Endothelial cell of umbilical vein (primary cell): ENCODE data around the gene TOX2. TPM values are rescaled to one million over a fixed set of nuclear protein-coding genes. Genes with fewer than 3 reads are reported as not detected.

Experiments used
- BruUV-seq: library from RNA; stranded (reverse); fragments of 400-500 nt; replicated peaks from 2 replicates; lab custom pipeline; 2021; lab: Mats Ljungman, UMichigan
- CTCF ChIA-PET: fragments of 300-600, 350-600 bp; sonication (Branson Sonifier 250); formaldehyde crosslinking; loops from one replicate; lab custom pipeline; 2021; ENCODE audit warnings: antibody characterized with exemption, inconsistent platforms; lab: Charles Lee
- POLR2A ChIA-PET: fragments of 300-600, 350-600 bp; sonication (Branson Sonifier 250); formaldehyde crosslinking; loops from one replicate; lab custom pipeline; 2021; ENCODE audit warnings: antibody characterized with exemption, inconsistent platforms; lab: Charles Lee
- DNase-seq: peaks from one replicate; pipeline ENCODE4 v3.0.0-alpha.2; 2011; ENCODE audit warnings: low read depth, low spot score
- FAIRE-seq: peaks from 2 replicates; lab custom pipeline; 2011; peaks lifted over from hg19 to GRCh38; lab: Jason Lieb, UNC
- H2AFZ ChIP-seq: 2 replicates; pipeline ENCODE4 v1.6.0; 2012; ENCODE audit warnings: low read depth, low read length, control low read depth, inconsistent platforms
- H3K27ac ChIP-seq: 2 replicates; pipeline ENCODE4 v1.5.1; 2011; ENCODE audit warnings: low read depth, mild to moderate bottlenecking, control low read depth, low read length, moderate library complexity; ENCODE audit not compliant: insufficient read depth
- H3K27me3 ChIP-seq, 2 experiments: 2 replicates each; pipeline versions ENCODE4 v1.6.0 to v1.6.1; 2011; ENCODE audit warnings: low read length in 2 of 2, mixed read lengths in 1 of 2; ENCODE audit not compliant: control insufficient read depth in 2 of 2, insufficient read depth in 2 of 2
- H3K36me3 ChIP-seq, 2 experiments: 2 replicates in 1 of 2; 3 replicates in 1 of 2; pipeline ENCODE4 v1.5.1; 2011; ENCODE audit warnings: low read length in 2 of 2, mild to moderate bottlenecking in 1 of 2, moderate library complexity in 1 of 2; ENCODE audit not compliant: control insufficient read depth in 2 of 2, insufficient read depth in 2 of 2; ENCODE audit errors: extremely low read depth in 1 of 2
- H3K4me1 ChIP-seq: 3 replicates; pipeline ENCODE4 v1.5.1; 2011; ENCODE audit warnings: mild to moderate bottlenecking, low read length; ENCODE audit not compliant: control insufficient read depth, insufficient read depth; ENCODE audit errors: extremely low read depth
- H3K4me2 ChIP-seq: 2 replicates; pipeline ENCODE4 v1.6.1; 2011; ENCODE audit warnings: low read length, control low read depth, mixed read lengths; ENCODE audit not compliant: insufficient read depth
- H3K4me3 ChIP-seq, 3 experiments: fragments of 200-600 bp in 1 of 3; sonication (generic), shearing (Covaris generic) in 1 of 3; replicated peaks in 1 of 3; 2 replicates each; pipeline ENCODE4 v1.5.1; 2011 to 2016; ENCODE audit warnings: control low read depth in 3 of 3, low read length in 3 of 3, mild to moderate bottlenecking in 2 of 3, inconsistent platforms in 1 of 3, low read depth in 1 of 3, moderate library complexity in 1 of 3; ENCODE audit not compliant: insufficient read depth in 1 of 3
- H3K79me2 ChIP-seq: 2 replicates; pipeline ENCODE4 v1.6.0; 2012; ENCODE audit warnings: low read length, inconsistent platforms; ENCODE audit not compliant: control insufficient read depth, insufficient read depth
- H3K9ac ChIP-seq: replicated peaks from 2 replicates; pipeline ENCODE3; 2011; ENCODE audit warnings: low read length, control low read depth; ENCODE audit not compliant: insufficient read depth; ENCODE audit errors: extremely low read depth
- H3K9me1 ChIP-seq: replicated peaks from 3 replicates; pipeline ENCODE4 v1.6.0; 2011; ENCODE audit warnings: mild to moderate bottlenecking, low read length; ENCODE audit not compliant: control insufficient read depth, insufficient read depth; ENCODE audit errors: extremely low read depth
- H3K9me3 ChIP-seq: replicated peaks from 2 replicates; pipeline ENCODE4 v1.5.1; 2012; ENCODE audit warnings: low read length, inconsistent platforms; ENCODE audit not compliant: control insufficient read depth, insufficient read depth
- H4K20me1 ChIP-seq: replicated peaks from 2 replicates; pipeline ENCODE3; 2011; ENCODE audit warnings: mild to moderate bottlenecking, low read length; ENCODE audit not compliant: control insufficient read depth, insufficient read depth; ENCODE audit errors: extremely low read depth
- CTCF ChIP-seq, 2 donors: IDR thresholded peaks; 1 replicate in 1 of 2; 2 replicates in 1 of 2; pipeline ENCODE4 v1.5.1; 2011; ENCODE audit warnings: low read length in 2 of 2, mild to moderate bottlenecking in 2 of 2, moderate library complexity in 2 of 2, control low read depth in 1 of 2, inconsistent platforms in 1 of 2, low read depth in 1 of 2; ENCODE audit not compliant: insufficient read depth in 1 of 2; ENCODE audit errors: extremely low read depth in 1 of 2
- EZH2 ChIP-seq: IDR thresholded peaks from 2 replicates; pipeline ENCODE4 v1.6.1; 2012; ENCODE audit warnings: borderline replicate concordance, low read depth, mild to moderate bottlenecking, moderate library complexity, low read length, inconsistent platforms; ENCODE audit not compliant: severe bottlenecking
- FOS ChIP-seq: IDR thresholded peaks from 2 replicates; pipeline ENCODE4 v1.6.1; 2011; ENCODE audit warnings: mild to moderate bottlenecking, low read length, moderate library complexity, borderline replicate concordance; ENCODE audit not compliant: insufficient read depth
- GATA2 ChIP-seq: IDR thresholded peaks from 2 replicates; pipeline ENCODE4 v1.7.0; 2011; ENCODE audit warnings: low read depth, mild to moderate bottlenecking, moderate library complexity, mixed read lengths, low read length; ENCODE audit not compliant: insufficient read length, insufficient read depth
- JUN ChIP-seq: IDR thresholded peaks from 2 replicates; pipeline ENCODE4 v1.6.1; 2011; ENCODE audit warnings: borderline replicate concordance, low read depth; ENCODE audit not compliant: insufficient read length, insufficient read depth
- MAX ChIP-seq: IDR thresholded peaks from 2 replicates; pipeline ENCODE4 v1.6.1; 2011; ENCODE audit not compliant: insufficient read depth, insufficient read length
- MYC ChIP-seq: IDR thresholded peaks from one replicate; pipeline ENCODE4 v1.6.1; 2011; ENCODE audit warnings: mild to moderate bottlenecking, low read depth, low read length
- POLR2A ChIP-seq: IDR thresholded peaks from 2 replicates; pipeline ENCODE4 v1.6.1; 2012; ENCODE audit warnings: low read depth, mild to moderate bottlenecking, control low read depth, low read length
- POLR2AphosphoS5 ChIP-seq: IDR thresholded peaks from 2 replicates; pipeline ENCODE4 v1.6.1; 2012; ENCODE audit warnings: low read depth, mild to moderate bottlenecking, control low read depth, low read length, moderate library complexity; ENCODE audit not compliant: insufficient read depth
- dilution Hi-C: fragments of 300-500 bp; cut with MboI; formaldehyde crosslinking; loops from one replicate; pipeline ENCODE4 v1.15.0; 2019; ENCODE audit warnings: low sequenced_read_pairs; ENCODE audit not compliant: extremely low pct_ligation_motif_present
- intact Hi-C: fragments of 100-400 bp; cut with micrococcal nuclease; formaldehyde crosslinking; loops from one replicate; pipeline ENCODE4 v1.10.0; 2022
- polyA plus RNA-seq, 4 experiments: library from polyadenylated mRNA; depleted of rRNA in 3 of 4; stranded (reverse) in 3 of 4; unstranded in 1 of 4; fragments of >200 nt; gene quantifications; 2 replicates each; pipeline versions ENCODE4 v1.2.1 to v1.2.3, GENCODE V29; 2011 to 2012; ENCODE audit warnings: missing spikeins in 1 of 4
- total RNA-seq: library from RNA; stranded (reverse); gene quantifications from 2 replicates; pipeline ENCODE4 v1.2.3, GENCODE V29; 2021

TOX2 gene
- total and polyA plus RNA-seq, 2 donors (not counting 3 experiments of a cell fraction or from before 2014, with no cell fraction given) = 7.0 to 18.6 TPM

GRCh38 chr20:44068316-44069201 lies 153.9 kb downstream of the TOX2 start:
- Histone ChIP-seq H3K27ac (no peak overlapping the region), H3K27me3 (no peaks in the 10 kb centered on the region), H3K9me1 (no peaks in the 10 kb centered on the region), H3K36me3 (no peaks in the 10 kb centered on the region), H3K4me3 (no peak overlapping the region), H3K9ac (no peak overlapping the region), H3K79me2 (no peaks in the 10 kb centered on the region), H2AFZ (no peak overlapping the region), H3K9me3 (no peaks in the 10 kb centered on the region), H4K20me1 (no peaks in the 10 kb centered on the region), H3K4me2 (no peak overlapping the region), H3K4me1 (no peaks in the 10 kb centered on the region)
- FAIRE-seq (no peak), DNase-seq (no peak)
- ChIA-PET POLR2A (no interaction called here), CTCF (no interaction called here)
- dilution Hi-C loops = no loop called here
- TF ChIP-seq FOS = no peak
- no peak for TF ChIP-seq GATA2
- TF ChIP-seq POLR2AphosphoS5 = no peak
- no peak for TF ChIP-seq JUN
- no peak for TF ChIP-seq MYC
- no peak for TF ChIP-seq MAX
- TF ChIP-seq POLR2A = no peak
- TF ChIP-seq CTCF (IDR thresholded peaks at IDR 0.05; ENCODE audit: extremely low read depth in 1 of 2, insufficient read depth in 1 of 2, low read depth in 1 of 2, low read length in 2 of 2) = no peak
- no peak for TF ChIP-seq EZH2
- BruUV-seq = no TSS peak
- intact Hi-C loops = no loop called here
